GM23338 (cell line): ENCODE data around the gene MPRIP. TPM values are rescaled to one million over a fixed set of nuclear protein-coding genes. Genes with fewer than 3 reads are reported as not detected.

Experiments used
- ATAC-seq: fragments of 200-7000 bp; cut with Tn5 transposase; 3 replicates; pipeline ENCODE4 v1.9.1; 2020
- DNase-seq: peaks from one replicate; pipeline ENCODE4 v3.0.0-alpha.2; 2015; ENCODE audit warnings: low spot score
- H2AFZ ChIP-seq: fragments of 200-600 bp; sonication (generic); 2 replicates; pipeline ENCODE4 v1.8.0; 2016; ENCODE audit warnings: antibody characterized with exemption, mild to moderate bottlenecking, moderate library complexity
- H3F3A ChIP-seq: fragments of 200-600 bp; sonication (generic); replicated peaks from 2 replicates; pipeline ENCODE4 v1.8.0; 2017; ENCODE audit warnings: antibody characterized with exemption, mixed run types, low read depth
- H3K27ac ChIP-seq: fragments of 200-600 bp; sonication (generic); 2 replicates; pipeline ENCODE4 v1.6.1; 2016; ENCODE audit warnings: low read depth
- H3K27me3 ChIP-seq: fragments of 200-600 bp; sonication (generic); 2 replicates; pipeline ENCODE4 v1.8.0; 2016; ENCODE audit warnings: mild to moderate bottlenecking, mixed run types, moderate library complexity; ENCODE audit not compliant: insufficient read depth
- H3K36me3 ChIP-seq: fragments of 200-600 bp; sonication (generic); 2 replicates; pipeline ENCODE4 v1.8.0; 2016; ENCODE audit warnings: mild to moderate bottlenecking; ENCODE audit not compliant: insufficient read depth
- H3K4me1 ChIP-seq: fragments of 200-600 bp; sonication (generic); 2 replicates; pipeline ENCODE4 v1.8.0; 2016; ENCODE audit warnings: mild to moderate bottlenecking, moderate library complexity; ENCODE audit not compliant: insufficient read depth
- H3K4me2 ChIP-seq: fragments of 200-600 bp; sonication (generic); 2 replicates; pipeline ENCODE4 v1.7.1; 2017; ENCODE audit warnings: mixed run types
- H3K4me3 ChIP-seq: fragments of 200-600 bp; sonication (generic); 2 replicates; pipeline ENCODE4 v1.6.1; 2016; ENCODE audit warnings: mixed run types
- H3K79me2 ChIP-seq: fragments of 200-600 bp; sonication (generic); replicated peaks from 2 replicates; pipeline ENCODE4 v1.8.0; 2017; ENCODE audit warnings: mild to moderate bottlenecking; ENCODE audit not compliant: insufficient read depth
- H3K9me2 ChIP-seq: fragments of 200-600 bp; sonication (generic); 2 replicates; pipeline ENCODE4 v1.8.0; 2017; ENCODE audit not compliant: insufficient read depth
- H4K20me1 ChIP-seq: fragments of 200-600 bp; sonication (generic); replicated peaks from 2 replicates; pipeline ENCODE4 v1.8.0; 2017; ENCODE audit warnings: mild to moderate bottlenecking; ENCODE audit not compliant: insufficient read depth
- H3K27ac Mint-ChIP-seq: 2 replicates; pipeline ENCODE4 v1.8.0; 2020; ENCODE audit warnings: inconsistent platforms, mild to moderate bottlenecking, moderate library complexity, mixed read lengths
- H3K27me3 Mint-ChIP-seq: 3 replicates; pipeline ENCODE4 v1.8.0; 2022; ENCODE audit warnings: low read depth, mild to moderate bottlenecking, moderate library complexity, mixed read lengths, inconsistent platforms; ENCODE audit not compliant: insufficient read depth, poor library complexity
- H3K36me3 Mint-ChIP-seq: 3 replicates; pipeline ENCODE4 v1.8.0; 2021; ENCODE audit warnings: low read depth, mild to moderate bottlenecking, inconsistent platforms, moderate library complexity, mixed read lengths
- H3K4me1 Mint-ChIP-seq: 3 replicates; pipeline ENCODE4 v1.8.0; 2020; ENCODE audit warnings: mild to moderate bottlenecking, inconsistent platforms, mixed read lengths
- H3K4me3 Mint-ChIP-seq: 3 replicates; pipeline ENCODE4 v1.8.0; 2021; ENCODE audit warnings: moderate library complexity, mild to moderate bottlenecking, inconsistent platforms, mixed read lengths
- H3K9me3 Mint-ChIP-seq: 3 replicates; pipeline ENCODE4 v1.8.0; 2020; ENCODE audit warnings: moderate library complexity, mild to moderate bottlenecking, inconsistent platforms, mixed read lengths
- CREB1 ChIP-seq: fragments of 250-450 bp; sonication (Bioruptor Pico); IDR thresholded peaks from 2 replicates; pipeline ENCODE4 v1.5.0; 2020; ENCODE audit warnings: low read depth, mild to moderate bottlenecking, moderate library complexity
- CTCF ChIP-seq, 2 experiments: fragments of 200-600 bp in 1 of 2; sonication (generic) in 1 of 2; conservative IDR thresholded peaks; 2 replicates each; pipeline versions ENCODE4 v1.5.1 to v1.6.1; 2016 to 2017; ENCODE audit warnings: antibody characterized with exemption in 2 of 2, low read depth in 2 of 2, mild to moderate bottlenecking in 2 of 2, moderate library complexity in 1 of 2
- ETS1 ChIP-seq: IDR thresholded peaks from 2 replicates; pipeline ENCODE4 v1.6.1; 2016; ENCODE audit warnings: antibody characterized with exemption
- EZH2 ChIP-seq: fragments of 200-600 bp; sonication (generic); IDR thresholded peaks from one replicate; pipeline ENCODE4 v1.8.0; 2017; ENCODE audit warnings: antibody characterized with exemption, mild to moderate bottlenecking, low read depth; ENCODE audit not compliant: unreplicated experiment
- JUNB ChIP-seq: IDR thresholded peaks from one replicate; pipeline ENCODE4 v1.6.1; 2016; ENCODE audit warnings: antibody characterized with exemption; ENCODE audit not compliant: unreplicated experiment
- POLR2AphosphoS5 ChIP-seq: IDR thresholded peaks from 2 replicates; pipeline ENCODE4 v1.6.1; 2016; ENCODE audit warnings: antibody characterized with exemption, low read depth
- ZNF114 ChIP-seq: fragments of 250-450 bp; sonication (Bioruptor Pico); IDR thresholded peaks from 2 replicates; pipeline ENCODE4 v1.5.0; 2020; ENCODE audit warnings: mild to moderate bottlenecking, moderate library complexity
- ZNF462 ChIP-seq: fragments of 250-450 bp; sonication (Bioruptor Pico); IDR thresholded peaks from 2 replicates; pipeline ENCODE4 v1.5.0; 2020; ENCODE audit warnings: mild to moderate bottlenecking, moderate library complexity
- polyA plus RNA-seq: library from polyadenylated mRNA; unstranded; fragments of >200 nt; fragmentation: Nextera tagmentation; extraction: Ambion mirVana; gene quantifications from 2 replicates; pipeline ENCODE4 v1.2.1, GENCODE V29; 2016
- total RNA-seq: library from RNA; depleted of rRNA; stranded (reverse); fragments of >200 nt; shearing (Covaris generic); gene quantifications from 2 replicates; pipeline ENCODE4 v1.2.3, GENCODE V29; 2014

MPRIP gene
- total and polyA plus RNA-seq, 2 experiments from 2014 or later: 39.3 to 113 TPM

- Histone ChIP-seq H3K9me2 (no peaks in the 10 kb centered on the region), H3K4me1 (peaks cover 17% of the 10 kb centered on the region), H3K27ac (no peak overlapping the region), H2AFZ (no peak overlapping the region), H3F3A (no peaks in the 10 kb centered on the region), H4K20me1 (no peaks in the 10 kb centered on the region; the same call in 1 of the 2 replicates), H3K36me3 (no peaks in the 10 kb centered on the region), H3K27me3 (no peaks in the 10 kb centered on the region), H3K4me3 (no peak overlapping the region), H3K79me2 (peaks cover 28% of the 10 kb centered on the region), H3K4me2 (no peak overlapping the region)
- Mint-ChIP-seq H3K4me1 (peaks cover 29% of the 10 kb centered on the region), H3K9me3 (no peaks in the 10 kb centered on the region; the same call in 2 of the 3 replicates), H3K27me3 (peaks cover 5% of the 10 kb centered on the region), H3K27ac (peak overlapping the region; percentile 63), H3K4me3 (no peak overlapping the region), H3K36me3 (peaks cover 16% of the 10 kb centered on the region)
- no peak for TF ChIP-seq ETS1
- TF ChIP-seq ZNF114: no peak
- no peak for TF ChIP-seq EZH2
- DNase-seq (no peak), ATAC-seq (no peak)
These were observed 46.6 kb downstream of the MPRIP start for GRCh38 chr17:17088541-17089525.

GRCh38 chr17:17089796-17090641 lies 47.8 kb downstream of the MPRIP start:
- peaks cover 41% of the 10 kb centered on the region for H3K4me1 Mint-ChIP-seq

More at GRCh38 chr17:17089796-17090641, 47.8 kb downstream of the MPRIP start:
- no peak for TF ChIP-seq ZNF462
- TF ChIP-seq POLR2AphosphoS5: no peak
- TF ChIP-seq CREB1 (CRISPR knock-in tag): no peak
- TF ChIP-seq JUNB: no peak
- no peak for TF ChIP-seq CTCF (conservative IDR thresholded peaks at IDR 0.05; ENCODE audit: low read depth in 2 of 2)
- Mint-ChIP-seq H3K9me3 (no peaks in the 10 kb centered on the region), H3K36me3 (peaks cover 14% of the 10 kb centered on the region), H3K27ac (no peak overlapping the region), H3K4me3 (no peak overlapping the region), H3K27me3 (peaks cover 4% of the 10 kb centered on the region)
- no peaks in the 10 kb centered on the region; the same call in 1 of the 2 replicates for H4K20me1 ChIP-seq
- ATAC-seq: no peak
- no peaks in the 10 kb centered on the region for H3K9me2 ChIP-seq
- no peaks in the 10 kb centered on the region for H3K36me3 ChIP-seq
- no peak overlapping the region for H3K27ac ChIP-seq
- H3K4me3 ChIP-seq: no peak overlapping the region
- H3K4me1 ChIP-seq: peaks cover 29% of the 10 kb centered on the region
- H3F3A ChIP-seq: no peaks in the 10 kb centered on the region
- H3K4me2 ChIP-seq: no peak overlapping the region
- peaks cover 26% of the 10 kb centered on the region for H3K79me2 ChIP-seq
- H2AFZ ChIP-seq: no peak overlapping the region
- no peaks in the 10 kb centered on the region for H3K27me3 ChIP-seq
- no peak for DNase-seq
